ENCODE data around the gene TBC1D9B.
"Not testable (repeated sequence)": the region's sequence is repeated elsewhere in the genome, so short reads cannot be mapped to it uniquely, and the experiment has no call there.

TBC1D9B gene

GRCh38 chr5:179879003-179879689 lies 28.6 kb downstream of the TBC1D9B start:
- Histone ChIP-seq H3K9me3 (ENCODE audit: control insufficient read depth, low read length) (peaks cover 5% of the 10 kb centered on the region), H3K4me3 (ENCODE audit: low read length) (no peak overlapping the region), H3K27me3 (ENCODE audit: control insufficient read depth, insufficient read depth, low read length) (no peaks in the 10 kb centered on the region), H3K4me1 (ENCODE audit: control insufficient read depth, insufficient read depth, low read length) (no peaks in the 10 kb centered on the region), H3K9ac (ENCODE audit: low read length) (no peak overlapping the region), H3K36me3 (ENCODE audit: control insufficient read depth, insufficient read depth, low read length) (peaks cover 12% of the 10 kb centered on the region)

DNA sequence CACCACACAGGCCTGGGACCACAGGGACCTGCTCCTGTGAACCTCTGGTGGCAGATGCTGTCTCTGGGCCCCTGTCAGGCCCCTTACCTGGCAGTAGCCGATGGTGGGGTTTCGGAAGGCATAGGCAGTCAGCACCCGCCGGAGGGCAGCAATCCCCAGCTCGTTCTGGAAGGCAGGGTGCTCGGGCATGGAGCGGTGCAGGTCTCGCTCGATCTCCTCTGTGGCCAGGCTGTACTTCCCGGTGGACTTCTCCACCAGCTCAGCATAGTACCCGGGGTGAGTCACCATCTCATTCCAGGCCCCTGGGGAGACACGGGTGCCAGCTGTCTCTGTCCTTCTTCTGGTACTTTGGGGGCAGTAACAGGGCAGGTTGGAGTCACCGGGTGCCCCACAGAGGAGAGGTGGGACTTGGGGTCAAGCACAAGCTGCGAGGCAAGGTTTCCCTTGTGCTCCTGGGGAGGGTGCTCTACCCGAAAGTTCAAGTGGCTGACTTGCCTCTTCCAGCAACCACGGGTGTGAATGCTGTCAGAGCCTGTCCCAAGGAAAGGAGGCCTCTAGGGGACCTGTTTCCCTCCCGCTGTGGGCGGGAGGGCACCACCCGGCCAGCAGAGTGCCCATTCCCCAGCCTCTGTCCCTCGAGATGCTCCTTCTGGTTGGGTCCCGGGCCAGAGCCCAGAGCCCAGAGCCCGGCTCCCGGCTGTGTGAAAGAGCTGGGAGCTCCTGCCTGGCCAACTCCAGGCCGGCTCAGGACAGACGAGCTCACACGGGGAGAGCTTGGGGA lies 29.3 kb downstream of the TBC1D9B start:
- H3K4me1 ChIP-seq (ENCODE audit: control insufficient read depth, insufficient read depth, low read length) = no peaks in the 10 kb centered on the region
- peaks cover 8% of the 10 kb centered on the region for H3K36me3 ChIP-seq (ENCODE audit: control insufficient read depth, insufficient read depth, low read length)
- H3K27me3 ChIP-seq (ENCODE audit: control insufficient read depth, insufficient read depth, low read length) = no peaks in the 10 kb centered on the region
- H3K9me3 ChIP-seq (ENCODE audit: control insufficient read depth, low read length) = peaks cover under 1% of the 10 kb centered on the region
- no peak overlapping the region for H3K9ac ChIP-seq (ENCODE audit: low read length)
- no peak overlapping the region for H3K4me3 ChIP-seq (ENCODE audit: low read length)

DNA sequence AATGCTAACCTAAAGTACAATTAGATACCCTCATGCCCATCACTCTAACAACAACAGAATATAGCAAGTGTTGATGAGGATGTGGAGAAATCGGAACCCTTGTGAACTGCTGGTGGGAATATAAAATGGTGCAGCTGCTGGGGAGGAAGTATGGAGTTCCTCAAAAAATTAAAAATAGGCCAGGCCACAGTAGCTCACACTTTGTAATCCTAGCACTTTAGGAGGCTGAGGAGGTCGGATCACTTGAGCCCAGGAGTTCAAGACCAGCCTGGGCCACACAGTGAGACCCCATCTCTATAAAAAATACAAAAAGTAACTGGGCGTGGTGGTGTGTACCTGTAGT lies 31.1 kb downstream of the TBC1D9B start:
- H3K36me3 ChIP-seq (ENCODE audit: control insufficient read depth, insufficient read depth, low read length) = peaks cover 8% of the 10 kb centered on the region
- H3K9me3 ChIP-seq (ENCODE audit: control insufficient read depth, low read length) = no peaks in the 10 kb centered on the region
- H3K27me3 ChIP-seq (ENCODE audit: control insufficient read depth, insufficient read depth, low read length) = no peaks in the 10 kb centered on the region
- no peaks in the 10 kb centered on the region for H3K4me1 ChIP-seq (ENCODE audit: control insufficient read depth, insufficient read depth, low read length)
- no peak overlapping the region for H3K4me3 ChIP-seq (ENCODE audit: low read length)
- no peak overlapping the region for H3K9ac ChIP-seq (ENCODE audit: low read length)

DNA sequence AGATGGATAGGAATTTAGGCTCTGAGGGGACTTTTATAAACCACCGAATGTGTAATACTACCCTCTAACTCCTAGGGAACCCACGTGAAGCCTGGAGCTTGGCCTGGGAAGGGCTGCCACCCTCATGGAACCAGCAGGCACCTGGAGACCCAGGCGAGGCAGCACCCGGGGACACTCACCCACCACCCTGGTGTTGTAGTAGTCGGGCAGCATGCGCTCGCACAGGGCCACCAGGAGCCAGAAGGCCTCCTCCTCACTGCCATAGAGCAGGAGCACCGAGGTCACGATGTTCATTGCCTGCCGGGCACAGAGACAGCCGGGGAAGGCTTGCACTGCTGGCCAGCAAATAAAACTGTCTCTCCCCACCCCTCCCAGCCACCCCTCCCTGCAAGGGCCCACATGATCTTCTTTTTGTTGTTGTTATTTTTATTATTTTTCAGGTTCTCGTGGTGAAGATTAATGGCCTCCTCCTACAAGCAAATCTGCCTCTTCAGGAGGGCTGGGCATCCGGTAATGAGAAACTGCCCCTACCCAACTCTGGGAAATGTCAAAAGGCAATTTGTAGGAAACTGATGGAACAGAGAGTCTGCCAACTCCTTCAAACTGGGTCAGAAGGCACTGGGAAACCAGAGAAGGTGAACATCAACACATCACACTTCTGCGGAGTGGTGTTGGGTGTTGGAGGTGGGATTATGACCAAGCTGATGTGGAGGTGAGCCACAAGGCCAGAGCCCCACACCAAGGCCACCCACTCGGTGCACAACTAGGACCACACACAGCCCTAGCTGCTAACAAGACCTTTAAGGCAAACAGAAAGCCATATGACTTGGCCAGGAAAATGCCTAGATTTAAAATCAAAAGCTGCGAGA lies 31.7 kb downstream of the TBC1D9B start:
- Histone ChIP-seq H3K27me3 (ENCODE audit: control insufficient read depth, insufficient read depth, low read length) (no peaks in the 10 kb centered on the region), H3K4me1 (ENCODE audit: control insufficient read depth, insufficient read depth, low read length) (no peaks in the 10 kb centered on the region), H3K36me3 (ENCODE audit: control insufficient read depth, insufficient read depth, low read length) (peaks cover 8% of the 10 kb centered on the region), H3K4me3 (ENCODE audit: low read length) (no peak overlapping the region), H3K9ac (ENCODE audit: low read length) (no peak overlapping the region), H3K9me3 (ENCODE audit: control insufficient read depth, low read length) (no peaks in the 10 kb centered on the region)

DNA sequence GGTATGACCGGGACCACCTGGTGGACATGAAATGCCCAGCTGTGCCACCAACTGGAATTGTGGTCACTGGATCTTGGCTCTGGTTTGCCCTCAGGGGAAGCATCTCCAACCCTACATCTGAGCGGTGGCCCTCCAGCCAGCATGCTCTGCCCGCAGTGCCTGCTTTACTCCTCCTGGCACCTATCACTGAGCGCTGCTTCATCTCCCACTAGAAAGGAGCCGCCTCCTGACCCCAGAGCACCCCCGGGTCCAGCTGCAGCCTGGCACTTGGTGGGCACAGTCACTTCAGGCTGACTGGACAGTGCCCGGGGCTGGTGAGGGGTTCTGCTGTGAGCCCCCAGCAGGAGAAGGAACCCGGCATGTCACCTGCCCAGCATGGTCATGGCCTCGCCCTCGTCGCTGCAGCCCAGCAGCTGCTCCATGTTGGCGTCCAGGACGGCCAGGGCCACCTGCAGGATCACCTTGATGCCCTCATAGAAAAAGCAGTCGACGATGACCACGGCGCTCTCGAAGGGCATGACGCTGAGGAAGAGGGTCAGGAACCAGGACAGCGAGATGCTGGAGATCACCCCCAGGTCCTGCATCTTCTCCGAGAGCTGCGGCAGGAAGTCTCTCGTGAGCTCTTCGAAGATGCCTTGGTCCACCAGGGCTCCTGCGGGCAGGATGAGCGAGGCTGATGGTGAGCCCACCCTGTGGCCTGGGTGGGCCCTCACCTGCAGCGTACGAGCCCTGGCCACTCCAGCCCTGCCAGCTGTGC lies 33.0 kb downstream of the TBC1D9B start:
- Histone ChIP-seq H3K9me3 (ENCODE audit: control insufficient read depth, low read length) (no peaks in the 10 kb centered on the region), H3K9ac (ENCODE audit: low read length) (no peak overlapping the region), H3K4me1 (ENCODE audit: control insufficient read depth, insufficient read depth, low read length) (no peaks in the 10 kb centered on the region), H3K27me3 (ENCODE audit: control insufficient read depth, insufficient read depth, low read length) (no peaks in the 10 kb centered on the region), H3K36me3 (ENCODE audit: control insufficient read depth, insufficient read depth, low read length) (peaks cover 8% of the 10 kb centered on the region), H3K4me3 (ENCODE audit: low read length) (no peak overlapping the region)

GRCh38 chr5:179874136-179874535 lies 33.6 kb downstream of the TBC1D9B start:
- Histone ChIP-seq H3K9ac (ENCODE audit: low read length) (no peak overlapping the region), H3K27me3 (ENCODE audit: control insufficient read depth, insufficient read depth, low read length) (no peaks in the 10 kb centered on the region), H3K4me3 (ENCODE audit: low read length) (no peak overlapping the region), H3K36me3 (ENCODE audit: control insufficient read depth, insufficient read depth, low read length) (peaks cover 8% of the 10 kb centered on the region), H3K9me3 (ENCODE audit: control insufficient read depth, low read length) (no peaks in the 10 kb centered on the region), H3K4me1 (ENCODE audit: control insufficient read depth, insufficient read depth, low read length) (no peaks in the 10 kb centered on the region)

- Histone ChIP-seq H3K9me3 (ENCODE audit: control insufficient read depth, low read length) (no peaks in the 10 kb centered on the region), H3K27me3 (ENCODE audit: control insufficient read depth, insufficient read depth, low read length) (no peaks in the 10 kb centered on the region), H3K36me3 (ENCODE audit: control insufficient read depth, insufficient read depth, low read length) (peaks cover 8% of the 10 kb centered on the region), H3K9ac (ENCODE audit: low read length) (no peak overlapping the region), H3K4me1 (ENCODE audit: control insufficient read depth, insufficient read depth, low read length) (no peaks in the 10 kb centered on the region), H3K4me3 (ENCODE audit: low read length) (no peak overlapping the region)
Measured at GRCh38 chr5:179873588-179874110, 34.0 kb downstream of the TBC1D9B start.

GRCh38 chr5:179872828-179873575 lies 34.7 kb downstream of the TBC1D9B start:
- H3K9me3 ChIP-seq (ENCODE audit: control insufficient read depth, low read length) = no peaks in the 10 kb centered on the region
- H3K4me1 ChIP-seq (ENCODE audit: control insufficient read depth, insufficient read depth, low read length) = no peaks in the 10 kb centered on the region
- no peaks in the 10 kb centered on the region for H3K27me3 ChIP-seq (ENCODE audit: control insufficient read depth, insufficient read depth, low read length)
- H3K4me3 ChIP-seq (ENCODE audit: low read length) = no peak overlapping the region
- no peak overlapping the region for H3K9ac ChIP-seq (ENCODE audit: low read length)
- H3K36me3 ChIP-seq (ENCODE audit: control insufficient read depth, insufficient read depth, low read length) = peaks cover 8% of the 10 kb centered on the region

DNA sequence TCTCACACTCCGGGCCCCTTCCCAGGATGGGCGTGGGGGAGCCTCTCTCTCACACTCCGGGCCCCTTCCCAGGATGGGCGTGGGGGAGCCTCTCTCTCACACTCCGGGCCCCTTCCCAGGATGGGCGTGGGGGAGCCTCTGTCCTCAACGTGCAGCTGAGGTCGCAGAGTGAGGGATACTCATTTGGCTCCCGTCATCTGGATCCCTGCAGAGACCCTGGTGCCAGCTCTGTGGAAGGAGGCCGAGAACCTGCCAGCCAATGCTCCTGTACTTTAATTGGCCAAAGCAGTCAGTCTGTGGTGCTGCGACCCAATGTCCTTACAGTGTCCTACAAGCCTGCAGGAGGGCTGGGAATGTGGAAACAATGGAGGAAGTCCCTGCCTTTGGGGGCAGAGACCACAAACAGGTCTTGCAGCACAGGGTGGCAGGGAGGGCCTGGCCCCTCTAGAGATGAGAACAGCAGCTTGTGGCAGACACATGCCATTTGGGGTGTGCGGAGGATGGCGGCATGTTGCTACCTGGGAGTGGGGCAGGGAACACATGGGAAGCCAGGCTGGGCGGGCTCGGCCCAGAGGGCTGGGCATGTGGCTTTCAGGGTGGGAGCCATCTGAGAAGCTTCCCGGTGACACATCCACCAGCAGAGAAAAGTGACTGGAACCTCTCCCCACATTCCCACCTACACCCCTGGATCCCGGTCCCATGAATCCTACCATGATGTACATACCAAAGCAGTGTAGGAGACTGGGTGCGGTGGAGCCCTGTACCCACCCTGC lies 35.5 kb downstream of the TBC1D9B start:
- H3K36me3 ChIP-seq (ENCODE audit: control insufficient read depth, insufficient read depth, low read length) = peaks cover 8% of the 10 kb centered on the region
- H3K9ac ChIP-seq (ENCODE audit: low read length) = no peak overlapping the region
- no peaks in the 10 kb centered on the region for H3K27me3 ChIP-seq (ENCODE audit: control insufficient read depth, insufficient read depth, low read length)
- no peak overlapping the region for H3K4me3 ChIP-seq (ENCODE audit: low read length)
- H3K4me1 ChIP-seq (ENCODE audit: control insufficient read depth, insufficient read depth, low read length) = no peaks in the 10 kb centered on the region
- no peaks in the 10 kb centered on the region for H3K9me3 ChIP-seq (ENCODE audit: control insufficient read depth, low read length)

DNA sequence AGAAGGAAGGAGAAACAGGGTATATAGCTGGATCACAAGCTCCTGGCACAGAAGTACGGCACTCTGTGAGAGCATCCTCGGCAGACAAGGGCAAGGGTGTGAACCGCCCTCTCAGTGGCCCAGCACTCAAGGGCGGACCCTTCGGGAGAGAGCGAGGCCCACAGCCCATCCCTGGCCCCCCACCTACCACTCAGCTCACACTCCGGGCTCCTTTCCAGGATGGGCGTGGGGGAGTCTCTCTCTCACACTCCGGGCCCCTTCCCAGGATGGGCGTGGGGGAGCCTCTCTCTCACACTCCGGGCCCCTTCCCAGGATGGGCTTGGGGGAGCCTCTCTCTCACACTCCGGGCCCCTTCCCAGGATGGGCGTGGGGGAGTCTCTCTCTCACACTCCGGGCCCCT lies 36.2 kb downstream of the TBC1D9B start:
- not testable (repeated sequence) for H3K4me3 ChIP-seq (ENCODE audit: low read length); H3K36me3 ChIP-seq (ENCODE audit: control insufficient read depth, insufficient read depth, low read length); H3K4me1 ChIP-seq (ENCODE audit: control insufficient read depth, insufficient read depth, low read length)

More for the DNA sequence above, 36.2 kb downstream of the TBC1D9B start:
- not testable (repeated sequence) for H3K27me3 ChIP-seq (ENCODE audit: control insufficient read depth, insufficient read depth, low read length); H3K9me3 ChIP-seq (ENCODE audit: control insufficient read depth, low read length); H3K9ac ChIP-seq (ENCODE audit: low read length)
